H1 (cell line): Measurements from ENCODE around the gene DPT. TPM values are rescaled to one million over a fixed set of nuclear protein-coding genes. Genes with fewer than 3 reads are reported as not detected.

Source experiments
- CTCF ChIA-PET: fragments of 300-600 bp; sonication (Branson Sonifier 250); formaldehyde crosslinking; loops from one replicate; lab custom pipeline; 2021; ENCODE audit not compliant: partially characterized antibody; lab: Charles Lee
- POLR2A ChIA-PET: fragments of 300-600 bp; sonication (Branson Sonifier 250); formaldehyde crosslinking; loops from one replicate; lab custom pipeline; 2021; ENCODE audit warnings: inconsistent platforms; ENCODE audit not compliant: partially characterized antibody; lab: Charles Lee
- DNase-seq, 2 experiments: peaks; one replicate each; pipeline versions ENCODE4 v3.0.0 to v3.0.0-alpha.2; 2010 to 2022; ENCODE audit warnings: low spot score in 2 of 2, low read depth in 1 of 2, mixed read lengths in 1 of 2
- FAIRE-seq: peaks from 2 replicates; lab custom pipeline; 2011; peaks lifted over from hg19 to GRCh38; lab: Jason Lieb, UNC
- H2AFZ ChIP-seq: 2 replicates; pipeline ENCODE4 v1.8.1; 2012; ENCODE audit warnings: low read length, inconsistent platforms
- H2AK5ac ChIP-seq: 2 replicates; pipeline ENCODE4 v1.6.1; 2013; ENCODE audit warnings: low read depth, low read length
- H2BK120ac ChIP-seq: replicated peaks from 2 replicates; pipeline ENCODE3; 2013; ENCODE audit warnings: low read depth, low read length, inconsistent platforms
- H2BK12ac ChIP-seq: 2 replicates; pipeline ENCODE4 v1.6.1; 2013; ENCODE audit warnings: low read depth, low read length
- H2BK15ac ChIP-seq: 2 replicates; pipeline ENCODE4 v1.6.1; 2013; ENCODE audit warnings: low read length
- H2BK20ac ChIP-seq: 2 replicates; pipeline ENCODE4 v1.6.1; 2013; ENCODE audit warnings: low read length
- H2BK5ac ChIP-seq: 2 replicates; pipeline ENCODE4 v1.6.1; 2013; ENCODE audit warnings: low read depth, low read length
- H3K14ac ChIP-seq: 2 replicates; pipeline ENCODE4 v1.6.1; 2013; ENCODE audit warnings: inconsistent platforms; ENCODE audit not compliant: insufficient read length
- H3K18ac ChIP-seq: 2 replicates; pipeline ENCODE4 v1.6.1; 2013; ENCODE audit warnings: low read length; ENCODE audit errors: extremely low read depth
- H3K23ac ChIP-seq: 2 replicates; pipeline ENCODE4 v1.6.1; 2013; ENCODE audit warnings: inconsistent platforms; ENCODE audit not compliant: insufficient read length
- H3K23me2 ChIP-seq: 2 replicates; pipeline ENCODE4 v1.6.1; 2013; ENCODE audit warnings: low read depth, low read length
- H3K27ac ChIP-seq: 2 replicates; pipeline ENCODE4 v1.6.1; 2011; ENCODE audit warnings: low read depth, low read length, inconsistent platforms
- H3K27me3 ChIP-seq, 4 experiments: replicated peaks in 1 of 4; 1 replicate in 1 of 4; 2 replicates in 3 of 4; pipeline versions ENCODE4 v1.6.1 to v1.8.1; 2011 to 2013; ENCODE audit warnings: low read length in 3 of 4, mild to moderate bottlenecking in 3 of 4, inconsistent platforms in 2 of 4, mixed read lengths in 2 of 4, moderate library complexity in 1 of 4; ENCODE audit not compliant: control insufficient read depth in 3 of 4, insufficient read depth in 3 of 4; ENCODE audit errors: extremely low read depth in 1 of 4
- H3K36me3 ChIP-seq, 4 experiments: 2 replicates each; pipeline versions ENCODE4 v1.6.1 to v1.8.1; 2011 to 2013; ENCODE audit warnings: mild to moderate bottlenecking in 4 of 4, low read length in 3 of 4, moderate library complexity in 2 of 4, control low read depth in 1 of 4, inconsistent platforms in 1 of 4; ENCODE audit not compliant: insufficient read depth in 4 of 4, control insufficient read depth in 2 of 4
- H3K4ac ChIP-seq: replicated peaks from 2 replicates; pipeline ENCODE3; 2013; ENCODE audit warnings: low read length, low read depth, mixed read lengths, inconsistent platforms; ENCODE audit not compliant: insufficient read length
- H3K4me1 ChIP-seq, 4 experiments: replicated peaks in 1 of 4; 1 replicate in 1 of 4; 2 replicates in 3 of 4; pipeline versions ENCODE4 v1.6.1 to v1.8.1; 2011 to 2013; ENCODE audit warnings: low read length in 3 of 4, inconsistent platforms in 2 of 4, mixed read lengths in 1 of 4; ENCODE audit not compliant: insufficient read depth in 4 of 4, control insufficient read depth in 3 of 4
- H3K4me2 ChIP-seq, 2 experiments: 2 replicates each; pipeline versions ENCODE4 v1.6.1 to v1.8.1; 2011 to 2013; ENCODE audit warnings: low read depth in 2 of 2, low read length in 2 of 2, control low read depth in 1 of 2, inconsistent platforms in 1 of 2, mild to moderate bottlenecking in 1 of 2; ENCODE audit not compliant: insufficient read depth in 1 of 2
- H3K4me3 ChIP-seq, 4 experiments: fragments of 200-600, 300-600 bp in 1 of 4; sonication (generic), shearing (Covaris generic), sonication (Bioruptor Twin) in 1 of 4; 2 replicates each; pipeline versions ENCODE4 v1.5.1 to v1.8.1; 2011 to 2016; ENCODE audit warnings: low read length in 4 of 4, low read depth in 3 of 4, control low read depth in 2 of 4, inconsistent platforms in 2 of 4, mild to moderate bottlenecking in 2 of 4, mixed read lengths in 1 of 4, moderate library complexity in 1 of 4; ENCODE audit not compliant: insufficient read depth in 2 of 4; ENCODE audit errors: extremely low read depth in 1 of 4
- H3K56ac ChIP-seq: replicated peaks from 2 replicates; pipeline ENCODE3; 2013; ENCODE audit warnings: low read depth, mild to moderate bottlenecking, mixed read lengths, low read length, inconsistent platforms; ENCODE audit not compliant: insufficient read length
- H3K79me1 ChIP-seq: 2 replicates; pipeline ENCODE4 v1.6.1; 2013; ENCODE audit warnings: low read depth, low read length, control low read depth
- H3K79me2 ChIP-seq, 2 experiments: 2 replicates each; pipeline versions ENCODE4 v1.6.1 to v1.8.1; 2012 to 2013; ENCODE audit warnings: low read length in 2 of 2, mild to moderate bottlenecking in 2 of 2, inconsistent platforms in 1 of 2; ENCODE audit not compliant: insufficient read depth in 2 of 2, control insufficient read depth in 1 of 2
- H3K9ac ChIP-seq, 4 experiments: replicated peaks in 1 of 4; 1 replicate in 1 of 4; 2 replicates in 3 of 4; pipeline versions ENCODE4 v1.6.1 to v1.8.1; 2011 to 2013; ENCODE audit warnings: low read depth in 3 of 4, low read length in 3 of 4, control low read depth in 2 of 4, mild to moderate bottlenecking in 2 of 4, moderate library complexity in 2 of 4, inconsistent platforms in 1 of 4; ENCODE audit errors: extremely low read depth in 1 of 4
- H3K9me3 ChIP-seq, 2 experiments: 2 replicates each; pipeline versions ENCODE4 v1.6.1 to v1.8.1; 2012 to 2013; ENCODE audit warnings: mild to moderate bottlenecking in 2 of 2, moderate library complexity in 2 of 2, control low read depth in 1 of 2, inconsistent platforms in 1 of 2, low read depth in 1 of 2, low read length in 1 of 2, mixed read lengths in 1 of 2; ENCODE audit not compliant: insufficient read depth in 2 of 2
- H4K20me1 ChIP-seq, 2 experiments: replicated peaks in 1 of 2; 2 replicates each; pipeline versions ENCODE3 to v1.8.1; 2011 to 2013; ENCODE audit warnings: inconsistent platforms in 2 of 2, low read length in 2 of 2, mild to moderate bottlenecking in 1 of 2; ENCODE audit not compliant: insufficient read depth in 2 of 2, control insufficient read depth in 1 of 2
- H4K5ac ChIP-seq: 2 replicates; pipeline ENCODE4 v1.6.1; 2013; ENCODE audit warnings: low read length, low read depth, mixed read lengths, inconsistent platforms; ENCODE audit not compliant: insufficient read length
- H4K8ac ChIP-seq: 2 replicates; pipeline ENCODE4 v1.8.0; 2013; ENCODE audit warnings: mild to moderate bottlenecking, moderate library complexity, low read length, inconsistent platforms; ENCODE audit not compliant: insufficient read depth; ENCODE audit errors: extremely low read depth
- H4K91ac ChIP-seq: replicated peaks from 2 replicates; pipeline ENCODE3; 2013; ENCODE audit warnings: low read length, mixed read lengths, inconsistent platforms; ENCODE audit not compliant: insufficient read length
- BCL11A ChIP-seq, 2 experiments: IDR thresholded peaks; one replicate each; pipeline ENCODE4 v1.6.1; 2011; ENCODE audit warnings: low read depth in 2 of 2, low read length in 2 of 2, mild to moderate bottlenecking in 2 of 2
- EP300 ChIP-seq, 2 experiments: IDR thresholded peaks; 1 replicate in 1 of 2; 2 replicates in 1 of 2; pipeline ENCODE4 v1.6.1; 2011 to 2012; ENCODE audit warnings: low read depth in 2 of 2, low read length in 2 of 2, mild to moderate bottlenecking in 2 of 2, borderline replicate concordance in 1 of 2, inconsistent platforms in 1 of 2, moderate library complexity in 1 of 2
- HDAC2 ChIP-seq, 2 experiments: fragments of 300-600 bp in 1 of 2; sonication (generic) in 1 of 2; IDR thresholded peaks; 2 replicates each; pipeline ENCODE4 v1.6.1; 2011 to 2012; ENCODE audit warnings: low read depth in 2 of 2, low read length in 2 of 2, mild to moderate bottlenecking in 2 of 2, moderate library complexity in 2 of 2, borderline replicate concordance in 1 of 2, inconsistent platforms in 1 of 2
- RNF2 ChIP-seq: fragments of 200-900, 300-1000 bp; sonication (generic); IDR thresholded peaks from 2 replicates; pipeline ENCODE4 v1.7.1; 2016; ENCODE audit warnings: borderline replicate concordance, low read depth, mild to moderate bottlenecking, antibody characterized with exemption, low read length; ENCODE audit not compliant: poor library complexity, severe bottlenecking; ENCODE audit errors: missing control alignments
- WGBS, 2 experiments: shearing (Covaris generic) in 1 of 2; methylation state at CpG; one replicate each; pipeline versions ENCODE4 v1.1.6 to v1.1.7; 2013 to 2015; ENCODE audit warnings: low lambda C conversion rate in 2 of 2, mixed read lengths in 2 of 2, inconsistent platforms in 1 of 2, low coverage in 1 of 2, missing lambda C conversion rate in 1 of 2; ENCODE audit not compliant: insufficient replicate concordance in 2 of 2, insufficient coverage in 1 of 2, insufficient read length in 1 of 2; ENCODE audit errors: extremely low coverage in 1 of 2, missing lambda C conversion rate in 1 of 2; 5-methylcytosine and 5-hydroxymethylcytosine counted together
- polyA plus RNA-seq, 7 experiments: library from polyadenylated mRNA; depleted of rRNA in 3 of 7; stranded (reverse) in 5 of 7; unstranded in 2 of 7; fragments of >200 nt in 5 of 7; fragments of 200-250 nt in 2 of 7; gene quantifications; 1 replicate in 5 of 7; 2 replicates in 1 of 7; 4 replicates in 1 of 7; pipeline versions ENCODE4 v1.2.1 to v1.2.3, GENCODE V29; 2011 to 2013; ENCODE audit warnings: missing spikeins in 2 of 7, mixed read lengths in 2 of 7
- total RNA-seq: library from RNA; stranded (reverse); fragmentation: NEBNext Ultra II Directional; extraction: Animal tissue kit (Norgen Biotek cat#: 25700); gene quantifications from 2 replicates; pipeline ENCODE4 v1.2.1, GENCODE V29; 2021
- TF ChIP-seq, protein P1 (sequence below): IDR thresholded peaks from 2 replicates; pipeline ENCODE4 v1.6.1; 2012; ENCODE audit warnings: inconsistent platforms

Gene DPT
- total and polyA plus RNA-seq, 2 of the 8 experiments (the other 6 are each of a cell fraction or from before 2014, with no cell fraction given): not detected

DNA sequence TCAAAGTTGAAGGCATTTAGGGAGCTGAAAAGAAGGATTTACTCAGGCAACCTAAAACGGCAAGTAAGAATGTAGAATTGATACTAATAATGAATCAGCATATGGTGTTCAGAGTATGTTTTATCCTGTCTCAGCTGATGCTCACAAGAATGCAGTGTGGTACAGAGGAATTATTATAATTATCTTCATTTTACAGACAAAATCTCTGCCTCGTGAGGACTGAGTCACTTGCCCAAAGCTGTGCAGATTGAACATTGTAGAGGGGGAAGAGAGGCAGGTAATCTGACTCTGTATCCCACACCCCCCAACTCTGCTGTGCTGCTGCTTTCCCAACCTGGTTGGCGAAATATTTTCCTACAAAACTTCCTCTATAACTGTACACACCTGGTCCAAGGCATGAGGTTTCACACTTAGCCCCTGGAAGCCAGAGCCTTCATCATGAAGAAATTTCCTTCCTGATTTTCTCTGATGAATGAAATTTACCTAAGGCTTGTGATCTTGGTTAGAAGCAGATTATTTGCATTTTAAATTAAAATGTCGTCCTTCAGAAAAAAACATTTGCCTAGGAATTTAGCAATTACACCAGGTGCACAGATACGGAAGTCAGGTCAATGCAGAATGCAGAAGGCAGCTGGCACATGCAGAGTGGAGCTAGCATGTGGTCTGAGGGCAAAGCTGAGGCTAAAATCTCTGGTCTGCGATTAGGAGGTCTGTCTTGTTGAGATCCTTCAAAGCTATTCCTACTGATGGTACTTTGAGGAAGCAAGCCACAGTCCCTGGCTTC, 52.8 kb downstream of the DPT start:
- DNase-seq: no peak
- POLR2A ChIA-PET: no interaction called here
- H3K56ac ChIP-seq: no peak overlapping the region

More for the DNA sequence above, 52.8 kb downstream of the DPT start:
- Histone ChIP-seq H2AK5ac (no peak overlapping the region), H2BK20ac (no peak overlapping the region), H2BK120ac (no peak overlapping the region), H3K9ac (no peak overlapping the region), H3K79me2 (no peaks in the 10 kb centered on the region), H4K5ac (no peak overlapping the region), H2BK5ac (no peak overlapping the region), H3K36me3 (no peaks in the 10 kb centered on the region), H2BK15ac (no peak overlapping the region), H3K4me3 (no peak overlapping the region), H3K4me1 (no peaks in the 10 kb centered on the region), H4K8ac (no peak overlapping the region), H3K23ac (no peak overlapping the region), H3K4ac (no peak overlapping the region), H3K79me1 (no peaks in the 10 kb centered on the region), H3K14ac (no peak overlapping the region), H3K9me3 (no peaks in the 10 kb centered on the region), H3K18ac (no peak overlapping the region), H4K91ac (no peak overlapping the region), H3K27me3 (no peaks in the 10 kb centered on the region), H4K20me1 (no peaks in the 10 kb centered on the region), H2BK12ac (no peak overlapping the region), H3K27ac (no peak overlapping the region), H3K23me2 (no peaks in the 10 kb centered on the region), H2AFZ (no peak overlapping the region), H3K4me2 (no peak overlapping the region)
- 85% methylated on average over 6 of the region's 6 CpGs; no CpG with 5 or more reads in 1 of the 2 experiments for WGBS, 2 experiments
- CTCF ChIA-PET: interaction anchor here (0.7 to 1.9 kb wide), 5 partner anchors 9 to 24 kb away, joined by 3 to 4 read pairs (median 4); no protein-coding TSS in a partner anchor
- FAIRE-seq: no peak
- TF ChIP-seq, protein P1, sequence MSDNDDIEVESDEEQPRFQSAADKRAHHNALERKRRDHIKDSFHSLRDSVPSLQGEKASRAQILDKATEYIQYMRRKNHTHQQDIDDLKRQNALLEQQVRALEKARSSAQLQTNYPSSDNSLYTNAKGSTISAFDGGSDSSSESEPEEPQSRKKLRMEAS: 0 out of 2 replicates have a peak, but pooled peaks have one; percentile 23
- TF ChIP-seq EP300 (IDR thresholded peaks at IDR 0.05; ENCODE audit: borderline replicate concordance in 1 of 2, low read depth in 2 of 2, low read length in 2 of 2) (no peak), BCL11A (IDR thresholded peaks at IDR 0.05; ENCODE audit: low read depth in 2 of 2, low read length in 2 of 2) (no peak), HDAC2 (IDR thresholded peaks at IDR 0.05; ENCODE audit: borderline replicate concordance in 1 of 2, low read depth in 2 of 2, low read length in 2 of 2) (no peak), RNF2 (no peak)
